ENCODE data around the gene VCAN.

DNA sequence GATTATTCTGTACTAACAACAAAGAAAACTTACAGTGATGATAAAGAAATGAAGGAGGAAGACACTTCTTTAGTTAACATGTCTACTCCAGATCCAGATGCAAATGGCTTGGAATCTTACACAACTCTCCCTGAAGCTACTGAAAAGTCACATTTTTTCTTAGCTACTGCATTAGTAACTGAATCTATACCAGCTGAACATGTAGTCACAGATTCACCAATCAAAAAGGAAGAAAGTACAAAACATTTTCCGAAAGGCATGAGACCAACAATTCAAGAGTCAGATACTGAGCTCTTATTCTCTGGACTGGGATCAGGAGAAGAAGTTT is 67.9 kb downstream of the VCAN start:
- TF ChIP-seq CTCF (IDR thresholded peaks at IDR 0.05): no peak
- no peak for TF ChIP-seq POLR2AphosphoS5 (IDR thresholded peaks at IDR 0.05; ENCODE audit: low read depth, low read length)
- no peak for TF ChIP-seq TCF7L2 (IDR thresholded peaks at IDR 0.05; ENCODE audit: low read depth, low read length)
- TF ChIP-seq REST (IDR thresholded peaks at IDR 0.05; ENCODE audit: insufficient read depth in 1 of 2, low read depth in 2 of 2, low read length in 1 of 2): no peak
